H1 (cell line): Measurements from ENCODE around the gene FHIT. TPM values are rescaled to one million over a fixed set of nuclear protein-coding genes. Genes with fewer than 3 reads are reported as not detected.

ENCODE experiments used
- CEBPB ChIP-seq: IDR thresholded peaks from 2 replicates; pipeline ENCODE4 v1.6.1; 2012; ENCODE audit warnings: low read depth, low read length
- CTBP2 ChIP-seq: IDR thresholded peaks from 2 replicates; pipeline ENCODE4 v1.7.0; 2011; ENCODE audit warnings: borderline replicate concordance, mild to moderate bottlenecking, moderate library complexity, mixed read lengths, low read length; ENCODE audit not compliant: insufficient read depth, insufficient read length
- EP300 ChIP-seq, 2 experiments: IDR thresholded peaks; 1 replicate in 1 of 2; 2 replicates in 1 of 2; pipeline ENCODE4 v1.6.1; 2011 to 2012; ENCODE audit warnings: low read depth in 2 of 2, low read length in 2 of 2, mild to moderate bottlenecking in 2 of 2, borderline replicate concordance in 1 of 2, inconsistent platforms in 1 of 2, moderate library complexity in 1 of 2
- EZH2 ChIP-seq: fragments of 200-600 bp; sonication (generic); IDR thresholded peaks from 2 replicates; pipeline ENCODE4 v1.7.1; 2012; ENCODE audit warnings: low read depth, mild to moderate bottlenecking, moderate library complexity, low read length, inconsistent platforms; ENCODE audit not compliant: severe bottlenecking
- GTF2F1 ChIP-seq: IDR thresholded peaks from 2 replicates; pipeline ENCODE4 v1.6.1; 2012; ENCODE audit warnings: low read depth, low read length, improper control_type of control experiment, borderline replicate concordance
- HDAC2 ChIP-seq, 2 experiments: fragments of 300-600 bp in 1 of 2; sonication (generic) in 1 of 2; IDR thresholded peaks; 2 replicates each; pipeline ENCODE4 v1.6.1; 2011 to 2012; ENCODE audit warnings: low read depth in 2 of 2, low read length in 2 of 2, mild to moderate bottlenecking in 2 of 2, moderate library complexity in 2 of 2, borderline replicate concordance in 1 of 2, inconsistent platforms in 1 of 2
- RAD21 ChIP-seq, 2 experiments: IDR thresholded peaks in 1 of 2; conservative IDR thresholded peaks in 1 of 2; 2 replicates each; pipeline ENCODE4 v1.6.1; 2011; ENCODE audit warnings: low read depth in 2 of 2, low read length in 2 of 2, improper control_type of control experiment in 1 of 2, inconsistent platforms in 1 of 2, mild to moderate bottlenecking in 1 of 2, moderate library complexity in 1 of 2
- RNF2 ChIP-seq: fragments of 200-900, 300-1000 bp; sonication (generic); IDR thresholded peaks from 2 replicates; pipeline ENCODE4 v1.7.1; 2016; ENCODE audit warnings: borderline replicate concordance, low read depth, mild to moderate bottlenecking, antibody characterized with exemption, low read length; ENCODE audit not compliant: poor library complexity, severe bottlenecking; ENCODE audit errors: missing control alignments
- polyA plus RNA-seq, 7 experiments: library from polyadenylated mRNA; depleted of rRNA in 3 of 7; stranded (reverse) in 5 of 7; unstranded in 2 of 7; fragments of >200 nt in 5 of 7; fragments of 200-250 nt in 2 of 7; gene quantifications; 1 replicate in 5 of 7; 2 replicates in 1 of 7; 4 replicates in 1 of 7; pipeline versions ENCODE4 v1.2.1 to v1.2.3, GENCODE V29; 2011 to 2013; ENCODE audit warnings: missing spikeins in 2 of 7, mixed read lengths in 2 of 7
- total RNA-seq: library from RNA; stranded (reverse); fragmentation: NEBNext Ultra II Directional; extraction: Animal tissue kit (Norgen Biotek cat#: 25700); gene quantifications from 2 replicates; pipeline ENCODE4 v1.2.1, GENCODE V29; 2021
- TF ChIP-seq, protein P1 (sequence below): IDR thresholded peaks from 2 replicates; pipeline ENCODE4 v1.6.1; 2012; ENCODE audit warnings: inconsistent platforms

Gene FHIT
- total and polyA plus RNA-seq, 2 of the 8 experiments (the other 6 are each of a cell fraction or from before 2014, with no cell fraction given), result 1.2 to 3.2 TPM

DNA sequence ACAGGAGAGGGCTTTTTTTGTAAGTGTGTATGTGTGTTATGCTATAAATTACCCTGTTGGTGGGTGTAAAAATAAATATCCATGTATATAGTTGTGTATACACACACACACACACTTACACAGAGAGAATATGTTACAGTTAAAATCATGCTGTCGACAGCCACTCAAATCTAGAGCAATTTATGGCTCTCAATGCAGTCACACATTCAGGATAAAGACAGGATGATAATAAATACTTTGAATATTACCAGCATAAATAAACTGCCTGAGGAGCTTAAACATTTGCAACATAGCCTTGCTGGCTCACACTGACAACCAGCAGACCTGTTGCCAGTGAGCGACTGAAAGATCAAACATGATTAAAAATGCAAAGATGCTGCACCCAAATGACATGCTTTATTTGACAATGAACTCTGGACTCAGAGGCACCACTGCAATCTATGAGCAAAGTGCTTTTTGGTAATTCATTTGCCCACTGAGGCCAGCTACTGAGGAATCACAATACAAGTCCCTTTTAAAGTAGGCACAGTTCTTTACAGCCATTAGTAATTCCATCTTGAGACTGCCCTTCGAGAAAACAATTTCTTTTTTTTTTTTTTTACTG, 458.9 kb downstream of the FHIT start (continued):
- TF ChIP-seq EZH2, result no peak
- TF ChIP-seq CEBPB, result no peak
- TF ChIP-seq GTF2F1, result no peak
- TF ChIP-seq RNF2, result no peak
- TF ChIP-seq CTBP2, result no peak
- TF ChIP-seq EP300 (IDR thresholded peaks at IDR 0.05; ENCODE audit: borderline replicate concordance in 1 of 2, low read depth in 2 of 2, low read length in 2 of 2), result no peak
- no peak for TF ChIP-seq HDAC2 (IDR thresholded peaks at IDR 0.05; ENCODE audit: borderline replicate concordance in 1 of 2, low read depth in 2 of 2, low read length in 2 of 2)
- TF ChIP-seq, protein P1, sequence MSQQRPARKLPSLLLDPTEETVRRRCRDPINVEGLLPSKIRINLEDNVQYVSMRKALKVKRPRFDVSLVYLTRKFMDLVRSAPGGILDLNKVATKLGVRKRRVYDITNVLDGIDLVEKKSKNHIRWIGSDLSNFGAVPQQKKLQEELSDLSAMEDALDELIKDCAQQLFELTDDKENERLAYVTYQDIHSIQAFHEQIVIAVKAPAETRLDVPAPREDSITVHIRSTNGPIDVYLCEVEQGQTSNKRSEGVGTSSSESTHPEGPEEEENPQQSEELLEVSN, result no peak
- TF ChIP-seq RAD21 (IDR thresholded peaks at IDR 0.05 in 1 of 2, conservative IDR thresholded peaks at IDR 0.05 in 1 of 2; ENCODE audit: low read depth in 2 of 2, low read length in 2 of 2), result no peak
